HepG2 (cell line): ENCODE data around the gene ZNFX1. TPM values are rescaled to one million over a fixed set of nuclear protein-coding genes. Genes with fewer than 3 reads are reported as not detected.
A peak's percentile ranks its signal among the peaks of the same experiment; 100 is the strongest.

Experiments
- ATAC-seq: fragments of 200-7000 bp; cut with Tn5 transposase; 3 replicates; pipeline ENCODE4 v1.9.1; 2020; ENCODE audit warnings: mild to moderate bottlenecking, moderate library complexity
- BruUV-seq: library from RNA; stranded (reverse); fragments of 400-500 nt; replicated peaks from 2 replicates; lab custom pipeline; 2021; lab: Mats Ljungman, UMichigan
- CTCF ChIA-PET: fragments of 300-600 bp; formaldehyde crosslinking; extraction: SDS; loops from one replicate; lab custom pipeline; 2021; ENCODE audit warnings: low total read pairs, inconsistent platforms, low intra/inter-chr PET ratio; lab: Yijun Ruan, JAX
- POLR2A ChIA-PET: fragments of 350-600 bp; sonication (Branson Sonifier 250); formaldehyde crosslinking; loops from one replicate; lab custom pipeline; 2020; ENCODE audit warnings: antibody characterized with exemption, inconsistent platforms; lab: Yijun Ruan, JAX
- DNase-seq: peaks from one replicate; pipeline ENCODE4 v3.0.0-alpha.2; 2015; ENCODE audit warnings: low spot score
- FAIRE-seq: peaks from 3 replicates; lab custom pipeline; 2011; peaks lifted over from hg19 to GRCh38; lab: Jason Lieb, UNC
- H2AFZ ChIP-seq: one replicate; pipeline ENCODE4 v1.6.1; 2011; ENCODE audit warnings: low read length, inconsistent platforms
- H3K27ac ChIP-seq: fragments of 300-600 bp; 3 replicates; pipeline ENCODE4 v1.8.0; 2011; ENCODE audit warnings: mixed run types, mild to moderate bottlenecking, mixed read lengths, low read length, inconsistent platforms; ENCODE audit not compliant: insufficient read depth; ENCODE audit errors: extremely low read length
- H3K27me3 ChIP-seq, 2 experiments: fragments of 200-600 bp in 1 of 2; 2 replicates in 1 of 2; 3 replicates in 1 of 2; pipeline versions ENCODE4 v1.6.0 to v1.8.0; 2011; ENCODE audit warnings: low read length in 2 of 2, mild to moderate bottlenecking in 2 of 2, moderate library complexity in 2 of 2, inconsistent platforms in 1 of 2; ENCODE audit not compliant: insufficient read depth in 2 of 2, control insufficient read depth in 1 of 2
- H3K36me3 ChIP-seq, 2 experiments: fragments of 200-600 bp in 1 of 2; replicated peaks in 1 of 2; 2 replicates in 1 of 2; 3 replicates in 1 of 2; pipeline versions ENCODE4 v1.5.1 to v1.8.0; 2011; ENCODE audit warnings: low read length in 2 of 2, inconsistent platforms in 1 of 2; ENCODE audit not compliant: insufficient read depth in 2 of 2, control insufficient read depth in 1 of 2
- H3K4me1 ChIP-seq: 2 replicates; pipeline ENCODE4 v1.5.1; 2012; ENCODE audit warnings: low read length, inconsistent platforms; ENCODE audit not compliant: insufficient read depth
- H3K4me2 ChIP-seq: 2 replicates; pipeline ENCODE4 v1.6.0; 2011; ENCODE audit warnings: low read depth, low read length, inconsistent platforms
- H3K4me3 ChIP-seq, 3 experiments: fragments of 200-600 bp in 1 of 3; sonication (generic), shearing (Covaris generic) in 1 of 3; replicated peaks in 1 of 3; 2 replicates each; pipeline ENCODE4 v1.5.1; 2011 to 2016; ENCODE audit warnings: low read length in 3 of 3, inconsistent platforms in 2 of 3, low read depth in 2 of 3, mild to moderate bottlenecking in 2 of 3, control low read depth in 1 of 3, mixed read lengths in 1 of 3; ENCODE audit not compliant: insufficient read depth in 1 of 3
- H3K79me2 ChIP-seq: one replicate; pipeline ENCODE4 v1.6.1; 2011; ENCODE audit warnings: low read length, inconsistent platforms; ENCODE audit not compliant: insufficient read depth
- H3K9ac ChIP-seq: 2 replicates; pipeline ENCODE4 v1.6.0; 2011; ENCODE audit warnings: mild to moderate bottlenecking, low read depth, low read length, inconsistent platforms; ENCODE audit not compliant: insufficient read depth
- H3K9me3 ChIP-seq: 2 replicates; pipeline ENCODE4 v1.5.1; 2012; ENCODE audit warnings: mild to moderate bottlenecking, low read length
- H4K20me1 ChIP-seq: 2 replicates; pipeline ENCODE4 v1.6.0; 2011; ENCODE audit warnings: inconsistent platforms, mild to moderate bottlenecking, low read length, moderate library complexity; ENCODE audit not compliant: insufficient read depth
- AGO2 ChIP-seq: fragments of 200-400 bp; formaldehyde crosslinking; optimal IDR thresholded peaks from 2 replicates; pipeline ENCODE3; 2017; ENCODE audit warnings: mild to moderate bottlenecking, low read depth, low read length, moderate library complexity
- ARID2 ChIP-seq: sonication (generic); formaldehyde crosslinking; IDR thresholded peaks from 2 replicates; pipeline ENCODE4 v1.8.1; 2022; ENCODE audit warnings: mild to moderate bottlenecking, missing genetic modification reagents, borderline replicate concordance
- CHCHD3 ChIP-seq: sonication (generic); formaldehyde crosslinking; IDR thresholded peaks from 2 replicates; pipeline ENCODE4 v1.8.0; 2022; ENCODE audit warnings: mild to moderate bottlenecking, missing genetic modification reagents, moderate library complexity
- HNRNPLL ChIP-seq: fragments of 200-400 bp; formaldehyde crosslinking; IDR thresholded peaks from 2 replicates; pipeline ENCODE4 v1.6.1; 2017; ENCODE audit warnings: mild to moderate bottlenecking, low read depth, low read length; ENCODE audit not compliant: poor library complexity, severe bottlenecking
- ISX ChIP-seq: sonication (generic); formaldehyde crosslinking; conservative IDR thresholded peaks from 2 replicates; pipeline ENCODE4 v1.5.0; 2020; ENCODE audit warnings: missing genetic modification reagents
- MAFK ChIP-seq, 2 experiments: IDR thresholded peaks in 1 of 2; conservative IDR thresholded peaks in 1 of 2; 2 replicates each; pipeline ENCODE4 v1.6.1; 2011; ENCODE audit warnings: improper control_type of control experiment in 2 of 2, low read length in 2 of 2
- MBD4 ChIP-seq: IDR thresholded peaks from 2 replicates; pipeline ENCODE4 v1.6.1; 2012; ENCODE audit warnings: low read length, inconsistent platforms, borderline replicate concordance
- NFKBIZ ChIP-seq: IDR thresholded peaks from 2 replicates; pipeline ENCODE4 v1.6.1; 2018; ENCODE audit warnings: missing genetic modification reagents, missing compliant biosample characterization
- SOX5 ChIP-seq: IDR thresholded peaks from 2 replicates; pipeline ENCODE4 v1.6.1; 2016; ENCODE audit warnings: borderline replicate concordance
- SPEN ChIP-seq: sonication (generic); formaldehyde crosslinking; IDR thresholded peaks from 2 replicates; pipeline ENCODE4 v1.5.1; 2020; ENCODE audit warnings: low read depth, mild to moderate bottlenecking, missing genetic modification reagents
- THAP11 ChIP-seq: IDR thresholded peaks from 2 replicates; pipeline ENCODE4 v1.6.1; 2016; ENCODE audit warnings: missing biosample characterization, missing genetic modification reagents
- ZBTB33 ChIP-seq: sonication (generic); formaldehyde crosslinking; IDR thresholded peaks from 2 replicates; pipeline ENCODE4 v1.4.0; 2020; ENCODE audit warnings: missing genetic modification reagents
- ZBTB49 ChIP-seq: sonication (generic); formaldehyde crosslinking; IDR thresholded peaks from 2 replicates; pipeline ENCODE4 v1.4.0; 2020; ENCODE audit warnings: missing genetic modification reagents, borderline replicate concordance
- ZNF17 ChIP-seq: sonication (generic); formaldehyde crosslinking; IDR thresholded peaks from 2 replicates; pipeline ENCODE4 v1.5.0; 2020; ENCODE audit warnings: mild to moderate bottlenecking, missing genetic modification reagents
- ZNF234 ChIP-seq: sonication (generic); formaldehyde crosslinking; conservative IDR thresholded peaks from 2 replicates; pipeline ENCODE4 v1.5.1; 2020; ENCODE audit warnings: mild to moderate bottlenecking, missing genetic modification reagents
- ZNF329 ChIP-seq: sonication (generic); formaldehyde crosslinking; IDR thresholded peaks from 2 replicates; pipeline ENCODE4 v1.9.0; 2021; ENCODE audit warnings: low read depth, mild to moderate bottlenecking, missing genetic modification reagents
- ZNF512 ChIP-seq: sonication (generic); formaldehyde crosslinking; IDR thresholded peaks from 2 replicates; pipeline ENCODE4 v1.4.0; 2020; ENCODE audit warnings: mild to moderate bottlenecking, missing genetic modification reagents
- WGBS: methylation state at CpG from one replicate; pipeline ENCODE4 v1.1.6; 2017; ENCODE audit warnings: low lambda C conversion rate; 5-methylcytosine and 5-hydroxymethylcytosine counted together
- in situ Hi-C: cut with HindIII; loops from 2 replicates; pipeline ENCODE4 v1.10.0; 2017; ENCODE audit warnings: low pct_unique_long_range_greater_than_20kb; ENCODE audit not compliant: extremely low pct_ligation_motif_present
- intact Hi-C: fragments of 100-400 bp; cut with micrococcal nuclease; formaldehyde crosslinking; loops from one replicate; pipeline ENCODE4 v1.10.0; 2022; ENCODE audit not compliant: unreplicated experiment
- polyA plus RNA-seq, 8 experiments: library from polyadenylated mRNA; depleted of rRNA in 3 of 8; stranded (reverse) in 7 of 8; unstranded in 1 of 8; fragments of >200 nt; fragmentation: Illumina TruSeq in 4 of 8; extraction: Trizol in 4 of 8; gene quantifications; 2 replicates each; pipeline versions ENCODE4 v1.2.1 to v1.2.3, GENCODE V29; 2011 to 2016; ENCODE audit warnings: low read depth in 4 of 8, missing spikeins in 1 of 8, mixed read lengths in 1 of 8; ENCODE audit not compliant: insufficient read depth in 1 of 8
- total RNA-seq, 5 experiments: library from RNA; depleted of rRNA; stranded (reverse); fragments of >200 nt; fragmentation: Illumina TruSeq; extraction: Trizol; gene quantifications; 2 replicates each; pipeline ENCODE4 v1.2.3, GENCODE V29; 2016; ENCODE audit warnings: low read depth in 1 of 5

Gene ZNFX1
- total and polyA plus RNA-seq, 2 of the 13 experiments (the other 11 are each of a cell fraction or from before 2014, with no cell fraction given) = 2.9 to 11.1 TPM

GRCh38 chr20:49286689-49287551 lies 9.1 kb upstream of the ZNFX1 start:
- H3K9me3 ChIP-seq = no peaks in the 10 kb centered on the region
- peak; percentile 2 for ATAC-seq
- WGBS = 89% methylated on average over 16 of the region's 16 CpGs
- peaks cover 63% of the 10 kb centered on the region for H3K79me2 ChIP-seq
- peaks cover 91% of the 10 kb centered on the region for H4K20me1 ChIP-seq
- H3K36me3 ChIP-seq = peaks cover 59 to 90% of the 10 kb centered on the region in 2 experiments
- H3K4me1 ChIP-seq = peaks cover 67% of the 10 kb centered on the region
- peak overlapping the region; percentile 96 for H3K4me2 ChIP-seq
- CTCF ChIA-PET = no interaction called here
- POLR2A ChIA-PET = interaction anchor here (0.6 to 3.4 kb wide), 7 partner anchors 8 to 233 kb away, joined by 3 to 23 read pairs (median 4); partner anchors contain the start of genes DDX27 and ZNFX1
- no peak for FAIRE-seq
- H2AFZ ChIP-seq = no peak overlapping the region
- H3K27me3 ChIP-seq = no peaks in the 10 kb centered on the region
- no TSS peak for BruUV-seq
- peak; percentile 79 for DNase-seq
- peak overlapping the region; percentile 39 for H3K27ac ChIP-seq
- intact Hi-C loops (no loop called here), in situ Hi-C loops (no loop called here)
- H3K4me3 ChIP-seq = no peak overlapping the region; a peak in 1 of 6 replicates
- no peak overlapping the region for H3K9ac ChIP-seq
- TF ChIP-seq ZBTB49 (CRISPR knock-in tag) = no peak
- TF ChIP-seq ZNF329 (CRISPR knock-in tag) = no peak
- TF ChIP-seq CHCHD3 (CRISPR knock-in tag) = no peak
- no peak for TF ChIP-seq ZBTB33
- TF ChIP-seq MBD4 = peak; percentile 68; the same call in 1 of the 2 replicates
- no peak for TF ChIP-seq MAFK (conservative IDR thresholded peaks at IDR 0.05 in 1 of 2, IDR thresholded peaks at IDR 0.05 in 1 of 2; ENCODE audit: low read length in 2 of 2)
- no peak for TF ChIP-seq ZNF512 (CRISPR knock-in tag)
- no peak for TF ChIP-seq ARID2 (CRISPR knock-in tag)
- TF ChIP-seq SOX5 = no peak
- no peak for TF ChIP-seq ISX (CRISPR knock-in tag)
- no peak for TF ChIP-seq ZNF234
- TF ChIP-seq THAP11 (CRISPR knock-in tag) = no peak; the same call in 1 of the 2 replicates
- no peak for TF ChIP-seq HNRNPLL
- TF ChIP-seq AGO2 = no peak
- TF ChIP-seq SPEN (CRISPR knock-in tag) = peak; percentile 37; the same call in 1 of the 2 replicates
- TF ChIP-seq NFKBIZ = no peak
- no peak for TF ChIP-seq ZNF17
